ENCODE results near the gene LRRC25.

The LRRC25 gene

GRCh38 chr19:18432275-18433014, 35.0 kb upstream of the LRRC25 start:
- Histone ChIP-seq H3K36me3 (ENCODE audit: insufficient read depth, low read length) (peaks cover 26% of the 10 kb centered on the region), H3K27me3 (ENCODE audit: insufficient read depth, low read length) (no peaks in the 10 kb centered on the region), H3K4me1 (ENCODE audit: insufficient read depth, low read length) (peaks cover 45% of the 10 kb centered on the region), H3K4me3 (ENCODE audit: low read length) (no peak overlapping the region), H3K9me3 (ENCODE audit: low read length) (peaks cover 2% of the 10 kb centered on the region), H2AFZ (ENCODE audit: low read depth, low read length) (no peak overlapping the region)

DNA sequence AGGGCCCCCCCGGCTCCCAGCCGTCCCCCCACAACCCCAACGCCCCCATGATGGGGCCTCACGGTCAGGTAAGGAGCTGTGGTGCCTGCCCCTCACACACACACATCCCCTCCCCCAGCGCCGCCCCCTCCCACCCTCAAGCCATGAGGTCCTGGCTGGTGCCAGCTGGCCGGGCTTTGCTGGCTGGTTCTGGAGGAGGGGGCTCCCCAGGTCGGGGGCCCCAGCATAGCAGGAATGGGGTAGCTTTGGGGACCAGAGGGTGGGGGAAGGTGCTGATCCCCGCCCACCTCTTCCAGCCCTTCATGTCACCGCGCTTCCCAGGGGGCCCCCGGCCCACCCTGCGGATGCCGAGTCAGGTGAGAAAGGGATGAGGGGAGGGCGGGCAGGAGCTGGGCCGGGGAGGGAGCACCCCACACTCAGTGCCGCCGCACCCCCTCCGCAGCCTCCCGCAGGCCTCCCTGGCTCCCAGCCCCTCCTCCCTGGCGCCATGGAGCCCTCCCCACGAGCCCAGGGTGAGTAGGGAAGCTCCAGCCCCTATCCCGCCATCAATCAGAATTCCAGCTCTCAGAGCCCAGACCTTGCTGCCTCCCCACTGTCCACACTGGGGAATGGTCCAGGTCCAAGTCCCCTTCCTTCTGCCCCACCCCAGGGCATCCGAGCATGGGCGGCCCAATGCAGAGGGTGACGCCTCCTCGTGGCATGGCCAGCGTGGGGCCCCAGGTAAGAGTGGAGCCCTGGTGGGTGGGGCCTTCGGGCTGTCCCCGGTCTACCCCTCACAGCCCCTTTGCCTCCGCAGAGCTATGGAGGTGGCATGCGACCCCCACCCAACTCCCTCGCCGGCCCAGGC, 34.2 kb upstream of the LRRC25 start:
- peaks cover 25% of the 10 kb centered on the region for H3K36me3 ChIP-seq (ENCODE audit: insufficient read depth, low read length)
- H3K4me1 ChIP-seq (ENCODE audit: insufficient read depth, low read length), result peaks cover 43% of the 10 kb centered on the region
- peaks cover 2% of the 10 kb centered on the region for H3K9me3 ChIP-seq (ENCODE audit: low read length)
- no peaks in the 10 kb centered on the region for H3K27me3 ChIP-seq (ENCODE audit: insufficient read depth, low read length)
- no peak overlapping the region for H3K4me3 ChIP-seq (ENCODE audit: low read length)
- no peak overlapping the region for H2AFZ ChIP-seq (ENCODE audit: low read depth, low read length)

DNA sequence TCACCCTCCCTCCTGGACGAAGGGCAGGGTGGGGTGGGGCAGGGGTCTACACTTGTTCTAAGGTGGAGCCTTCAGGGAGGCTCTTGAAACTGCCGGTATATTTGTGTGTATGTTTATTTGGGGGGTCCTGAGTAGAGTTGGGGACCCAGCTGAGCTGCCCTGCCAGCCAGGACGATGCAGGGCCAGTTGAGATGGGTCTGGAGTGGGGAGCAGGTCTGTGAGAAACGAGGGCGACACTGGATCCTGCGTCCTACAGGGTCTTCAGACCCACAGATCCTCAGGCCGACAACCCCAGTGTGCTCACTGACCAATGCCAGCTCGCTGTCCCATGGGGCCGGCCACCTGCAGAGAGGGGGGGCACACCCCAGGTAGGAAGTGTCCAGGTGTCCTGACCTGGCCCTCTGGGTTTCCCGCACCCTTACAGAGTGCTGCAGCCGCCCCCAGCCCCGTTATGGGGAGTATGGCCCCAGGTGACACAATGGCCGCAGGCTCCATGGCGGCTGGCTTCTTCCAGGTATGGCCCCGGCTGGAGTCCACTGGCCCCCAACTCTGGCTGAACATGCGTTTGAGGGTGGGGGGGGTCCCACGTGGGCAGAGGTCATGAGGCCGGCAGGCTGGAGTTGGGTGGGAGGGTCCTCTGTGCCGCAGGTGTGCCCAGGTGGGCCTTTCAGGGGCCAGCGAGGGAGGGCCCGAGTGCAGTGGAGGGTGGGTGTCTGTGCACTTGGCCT, 33.2 kb upstream of the LRRC25 start:
- peaks cover 15% of the 10 kb centered on the region for H3K36me3 ChIP-seq (ENCODE audit: insufficient read depth, low read length)
- H3K9me3 ChIP-seq (ENCODE audit: low read length), result peaks cover 2% of the 10 kb centered on the region
- H2AFZ ChIP-seq (ENCODE audit: low read depth, low read length), result no peak overlapping the region
- peaks cover 37% of the 10 kb centered on the region for H3K4me1 ChIP-seq (ENCODE audit: insufficient read depth, low read length)
- no peak overlapping the region for H3K4me3 ChIP-seq (ENCODE audit: low read length)
- no peaks in the 10 kb centered on the region for H3K27me3 ChIP-seq (ENCODE audit: insufficient read depth, low read length)

DNA sequence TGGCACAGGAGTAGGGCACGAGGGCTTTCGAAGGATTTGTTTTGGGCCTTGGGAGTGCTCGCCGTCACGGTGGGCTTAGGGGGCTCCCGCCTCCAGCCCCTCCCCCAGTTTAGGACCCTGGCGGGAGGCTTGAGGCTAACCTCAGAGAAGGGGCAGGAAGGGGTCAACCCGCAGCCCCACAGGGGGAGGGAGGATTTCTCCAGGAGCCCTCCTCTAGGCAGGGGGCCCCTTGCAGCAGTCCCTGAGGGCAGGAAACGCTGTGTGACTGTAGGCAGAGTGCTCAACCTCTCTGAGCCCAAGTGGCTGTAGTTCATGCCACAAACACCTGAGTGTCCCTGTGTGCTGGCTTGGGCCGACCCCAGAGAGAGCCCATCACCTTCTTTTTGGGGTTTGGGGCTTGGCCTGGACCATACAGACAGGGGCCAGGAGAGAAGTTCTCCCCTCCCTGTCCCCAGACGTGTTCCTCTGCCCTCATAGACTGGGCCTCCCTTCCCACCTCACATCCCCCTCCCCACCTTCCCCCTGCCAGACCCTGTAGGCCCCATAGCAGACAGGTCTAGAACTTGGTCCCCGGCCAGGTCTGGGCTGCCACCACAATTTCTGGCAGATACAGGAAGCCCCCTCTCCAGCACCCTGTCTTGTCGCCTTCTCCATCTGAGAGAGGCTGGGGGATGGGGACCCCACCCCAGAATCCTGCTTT, 32.4 kb upstream of the LRRC25 start:
- Histone ChIP-seq H3K9me3 (ENCODE audit: low read length) (peaks cover 2% of the 10 kb centered on the region), H3K4me1 (ENCODE audit: insufficient read depth, low read length) (peaks cover 40% of the 10 kb centered on the region)

DNA sequence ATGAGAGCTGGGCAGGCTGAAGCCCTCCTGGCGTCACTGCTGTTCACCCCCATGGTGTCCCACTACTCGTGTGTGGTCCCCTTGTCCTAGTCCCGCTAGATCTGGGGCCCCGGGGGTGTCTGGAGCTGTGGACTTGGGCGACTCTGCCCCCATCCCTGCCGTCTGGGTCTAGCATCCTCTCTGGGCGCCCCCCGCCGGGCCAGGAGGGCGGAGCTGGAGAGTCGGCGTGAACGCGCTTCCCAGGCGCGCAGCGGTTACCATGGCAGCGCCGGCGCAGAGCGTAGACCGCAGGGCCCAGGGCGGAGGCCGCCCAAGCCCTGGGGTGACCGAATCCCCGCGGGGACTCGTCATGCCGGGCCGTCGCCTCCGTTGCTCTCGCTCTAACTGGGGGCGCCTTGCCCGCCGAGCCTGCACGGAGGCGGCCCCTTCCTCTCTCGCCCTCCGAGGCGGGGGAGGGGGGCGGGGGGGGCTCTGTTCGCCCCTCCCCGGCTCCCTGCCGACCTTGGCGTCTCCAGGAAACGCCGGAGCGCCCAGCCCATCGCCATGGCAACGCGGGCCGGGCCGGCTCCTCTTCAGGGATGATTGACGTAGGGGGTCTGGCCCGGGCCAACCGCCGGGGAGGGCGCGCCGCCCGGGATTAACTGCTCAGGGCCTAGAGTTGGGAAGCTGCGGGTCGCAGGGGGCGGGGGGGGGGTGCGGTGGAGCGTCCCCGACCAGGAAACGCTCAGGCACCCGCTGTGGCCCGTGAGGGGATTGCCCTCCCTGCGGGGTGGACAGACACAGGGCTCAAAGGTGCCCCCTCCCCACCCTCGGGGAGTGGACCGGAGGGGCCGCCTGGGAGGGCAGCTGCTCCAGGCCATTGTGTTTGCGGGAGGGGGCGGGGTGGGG, 31.6 kb upstream of the LRRC25 start:
- no peaks in the 10 kb centered on the region for H3K27me3 ChIP-seq (ENCODE audit: insufficient read depth, low read length)
- peak overlapping the region; percentile 30 for H3K4me3 ChIP-seq (ENCODE audit: low read length)
- peaks cover 43% of the 10 kb centered on the region for H3K4me1 ChIP-seq (ENCODE audit: insufficient read depth, low read length)
- no peaks in the 10 kb centered on the region for H3K36me3 ChIP-seq (ENCODE audit: insufficient read depth, low read length)
- peaks cover 2% of the 10 kb centered on the region for H3K9me3 ChIP-seq (ENCODE audit: low read length)
- H2AFZ ChIP-seq (ENCODE audit: low read depth, low read length), result no peak overlapping the region

More for the DNA sequence above, 32.4 kb upstream of the LRRC25 start:
- H2AFZ ChIP-seq (ENCODE audit: low read depth, low read length), result no peak overlapping the region
- peaks cover 8% of the 10 kb centered on the region for H3K36me3 ChIP-seq (ENCODE audit: insufficient read depth, low read length)
- peak overlapping the region; percentile 30 for H3K4me3 ChIP-seq (ENCODE audit: low read length)
- H3K27me3 ChIP-seq (ENCODE audit: insufficient read depth, low read length), result no peaks in the 10 kb centered on the region

GRCh38 chr19:18428173-18428786, 30.9 kb upstream of the LRRC25 start:
- Histone ChIP-seq H3K36me3 (ENCODE audit: insufficient read depth, low read length) (no peaks in the 10 kb centered on the region), H3K27me3 (ENCODE audit: insufficient read depth, low read length) (no peaks in the 10 kb centered on the region), H3K4me3 (ENCODE audit: low read length) (peak overlapping the region; percentile 30), H3K9me3 (ENCODE audit: low read length) (peaks cover 2% of the 10 kb centered on the region), H2AFZ (ENCODE audit: low read depth, low read length) (no peak overlapping the region), H3K4me1 (ENCODE audit: insufficient read depth, low read length) (peaks cover 50% of the 10 kb centered on the region)

GRCh38 chr19:18427743-18428113, 30.3 kb upstream of the LRRC25 start:
- no peak overlapping the region for H2AFZ ChIP-seq (ENCODE audit: low read depth, low read length)
- no peaks in the 10 kb centered on the region for H3K9me3 ChIP-seq (ENCODE audit: low read length)
- H3K4me1 ChIP-seq (ENCODE audit: insufficient read depth, low read length), result peaks cover 50% of the 10 kb centered on the region
- no peaks in the 10 kb centered on the region for H3K27me3 ChIP-seq (ENCODE audit: insufficient read depth, low read length)
- H3K36me3 ChIP-seq (ENCODE audit: insufficient read depth, low read length), result no peaks in the 10 kb centered on the region
- H3K4me3 ChIP-seq (ENCODE audit: low read length), result no peak overlapping the region

DNA sequence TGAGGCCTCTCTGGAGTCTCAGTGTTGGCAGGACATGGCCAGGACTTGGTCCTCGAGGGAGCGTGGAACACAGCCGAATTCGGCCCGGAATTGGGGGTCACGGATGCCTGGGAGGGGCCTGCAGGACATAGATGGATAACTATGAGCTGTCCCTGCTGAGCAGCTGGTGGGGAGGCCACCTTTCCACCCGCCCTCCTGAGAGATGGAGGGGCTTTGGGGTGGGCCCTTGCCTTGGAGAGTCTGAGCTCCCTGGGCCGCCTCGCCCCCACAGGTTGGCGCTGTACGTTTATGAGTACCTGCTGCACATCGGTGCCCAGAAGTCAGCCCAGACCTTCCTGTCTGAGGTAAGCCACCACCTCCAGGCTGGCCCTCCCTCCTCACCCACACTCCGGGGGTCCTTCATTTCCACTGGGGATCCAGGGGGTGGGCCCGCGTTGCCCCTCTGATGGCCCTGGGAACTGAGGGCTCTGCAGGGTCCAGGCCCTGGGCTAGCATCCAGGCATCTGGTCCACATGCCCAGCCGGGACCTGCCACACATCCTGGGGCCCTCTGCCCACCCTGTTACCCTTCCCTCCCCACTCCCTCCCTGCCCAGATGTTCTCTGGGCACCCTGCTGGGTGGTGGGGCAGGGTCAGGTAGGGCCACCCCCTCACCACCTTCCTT, 29.8 kb upstream of the LRRC25 start:
- no peak overlapping the region for H2AFZ ChIP-seq (ENCODE audit: low read depth, low read length)
- peaks cover 50% of the 10 kb centered on the region for H3K4me1 ChIP-seq (ENCODE audit: insufficient read depth, low read length)
- no peak overlapping the region for H3K4me3 ChIP-seq (ENCODE audit: low read length)
- no peaks in the 10 kb centered on the region for H3K27me3 ChIP-seq (ENCODE audit: insufficient read depth, low read length)
- no peaks in the 10 kb centered on the region for H3K36me3 ChIP-seq (ENCODE audit: insufficient read depth, low read length)
- H3K9me3 ChIP-seq (ENCODE audit: low read length), result no peaks in the 10 kb centered on the region

- Histone ChIP-seq H3K36me3 (ENCODE audit: insufficient read depth, low read length) (no peaks in the 10 kb centered on the region), H3K27me3 (ENCODE audit: insufficient read depth, low read length) (no peaks in the 10 kb centered on the region), H3K4me1 (ENCODE audit: insufficient read depth, low read length) (peaks cover 50% of the 10 kb centered on the region), H2AFZ (ENCODE audit: low read depth, low read length) (no peak overlapping the region), H3K4me3 (ENCODE audit: low read length) (no peak overlapping the region), H3K9me3 (ENCODE audit: low read length) (no peaks in the 10 kb centered on the region)
These were observed 29.0 kb upstream of the LRRC25 start for GRCh38 chr19:18426416-18426767.

GRCh38 chr19:18425515-18426415, 28.3 kb upstream of the LRRC25 start:
- Histone ChIP-seq H2AFZ (ENCODE audit: low read depth, low read length) (no peak overlapping the region), H3K9me3 (ENCODE audit: low read length) (no peaks in the 10 kb centered on the region), H3K4me1 (ENCODE audit: insufficient read depth, low read length) (peaks cover 49% of the 10 kb centered on the region), H3K4me3 (ENCODE audit: low read length) (no peak overlapping the region), H3K27me3 (ENCODE audit: insufficient read depth, low read length) (no peaks in the 10 kb centered on the region), H3K36me3 (ENCODE audit: insufficient read depth, low read length) (no peaks in the 10 kb centered on the region)
